ENCODE measurements around the gene LSM14A. TPM values are rescaled to one million over a fixed set of nuclear protein-coding genes. Genes with fewer than 3 reads are reported as not detected.
"Not testable (repeated sequence)": the region's sequence is repeated elsewhere in the genome, so short reads cannot be mapped to it uniquely, and the experiment has no call there.

Gene LSM14A
- total and polyA plus RNA-seq, 2 of the 8 experiments (the other 6 are each of a cell fraction or from before 2014, with no cell fraction given) = 117 to 195 TPM

- no peak for TF ChIP-seq POLR2AphosphoS5 (IDR thresholded peaks at IDR 0.05; ENCODE audit: low read depth, low read length)
- TF ChIP-seq SP1 (IDR thresholded peaks at IDR 0.05; ENCODE audit: low read depth, low read length) = no peak
- no peak for TF ChIP-seq SRF (IDR thresholded peaks at IDR 0.05; ENCODE audit: low read depth, low read length)
- TF ChIP-seq GABPA (IDR thresholded peaks at IDR 0.05; ENCODE audit: borderline replicate concordance, insufficient read depth, low read length) = no peak
These were observed 28.8 kb downstream of the LSM14A start (continued) for GRCh38 chr19:34201133-34201532.

DNA sequence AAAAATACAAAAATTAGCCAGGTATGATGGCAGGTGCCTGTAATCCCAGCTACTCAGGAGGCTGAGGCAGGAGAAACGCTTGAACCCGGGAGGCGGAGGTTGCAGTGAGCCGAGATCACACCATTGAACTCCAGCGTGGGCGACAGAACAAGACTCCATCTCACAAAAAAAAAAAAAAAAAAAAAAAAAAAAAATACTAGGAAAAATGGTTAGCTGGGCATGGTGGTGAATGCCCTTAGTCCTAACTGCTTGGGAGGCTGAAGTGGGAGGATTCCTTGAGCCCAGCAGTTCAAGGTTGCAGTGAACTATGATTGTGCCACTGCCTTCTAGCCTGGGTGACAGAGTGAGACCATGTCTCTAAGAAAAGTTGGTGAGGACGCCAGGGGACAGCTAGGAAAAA is 33.0 kb downstream of the LSM14A start:
- H3K4me3 ChIP-seq (ENCODE audit: extremely low read depth in 1 of 4, insufficient read depth in 2 of 4, low read depth in 3 of 4, low read length in 4 of 4); H3K79me2 ChIP-seq (ENCODE audit: control insufficient read depth in 1 of 2, insufficient read depth in 2 of 2, low read length in 2 of 2): not testable (repeated sequence)

More for the DNA sequence above, 33.0 kb downstream of the LSM14A start:
- peaks cover 3 to 53% (median 8%) of the 10 kb centered on the region in 4 experiments for H3K36me3 ChIP-seq (ENCODE audit: control insufficient read depth in 2 of 4, insufficient read depth in 4 of 4, low read length in 3 of 4)
- ChIA-PET POLR2A (ENCODE audit: partially characterized antibody) (interaction anchor here (1.6 kb wide), 1 partner anchor 20 kb away, joined by 6 read pairs; no protein-coding TSS in a partner anchor), CTCF (ENCODE audit: partially characterized antibody) (interaction anchor here (0.8 kb wide), 1 partner anchor 26 kb away, joined by 3 read pairs; no protein-coding TSS in a partner anchor)
- not testable (repeated sequence) for H3K56ac ChIP-seq (replicated peaks; ENCODE audit: insufficient read length, low read depth, low read length); H4K20me1 ChIP-seq (replicated peaks in 1 of 2; ENCODE audit: control insufficient read depth in 1 of 2, insufficient read depth in 2 of 2, low read length in 2 of 2); H3K9me3 ChIP-seq (ENCODE audit: insufficient read depth in 2 of 2, low read depth in 1 of 2, low read length in 1 of 2); H3K4me1 ChIP-seq (replicated peaks in 1 of 4; ENCODE audit: control insufficient read depth in 3 of 4, insufficient read depth in 4 of 4, low read length in 3 of 4); H2BK5ac ChIP-seq (ENCODE audit: low read depth, low read length); H3K4ac ChIP-seq (replicated peaks; ENCODE audit: insufficient read length, low read depth, low read length); H2BK15ac ChIP-seq (ENCODE audit: low read length); H3K79me1 ChIP-seq (ENCODE audit: low read depth, low read length); H2AFZ ChIP-seq (ENCODE audit: low read length); H3K27me3 ChIP-seq (replicated peaks in 1 of 4; ENCODE audit: control insufficient read depth in 3 of 4, extremely low read depth in 1 of 4, insufficient read depth in 3 of 4, low read length in 3 of 4); FAIRE-seq; H4K8ac ChIP-seq (ENCODE audit: extremely low read depth, insufficient read depth, low read length); H4K5ac ChIP-seq (ENCODE audit: insufficient read length, low read depth, low read length); H2AK5ac ChIP-seq (ENCODE audit: low read depth, low read length); DNase-seq (ENCODE audit: low read depth in 1 of 2, low spot score in 2 of 2); H2BK20ac ChIP-seq (ENCODE audit: low read length); H2BK120ac ChIP-seq (replicated peaks; ENCODE audit: low read depth, low read length); H3K4me2 ChIP-seq (ENCODE audit: insufficient read depth in 1 of 2, low read depth in 2 of 2, low read length in 2 of 2); H3K23me2 ChIP-seq (ENCODE audit: low read depth, low read length); H3K9ac ChIP-seq (replicated peaks in 1 of 4; ENCODE audit: extremely low read depth in 1 of 4, low read depth in 3 of 4, low read length in 3 of 4); H3K27ac ChIP-seq (ENCODE audit: low read depth, low read length); H4K91ac ChIP-seq (replicated peaks; ENCODE audit: insufficient read length, low read length); H3K23ac ChIP-seq (ENCODE audit: insufficient read length); H3K14ac ChIP-seq (ENCODE audit: insufficient read length); H2BK12ac ChIP-seq (ENCODE audit: low read depth, low read length); H3K18ac ChIP-seq (ENCODE audit: extremely low read depth, low read length)
- 94% methylated on average over 7 of the region's 7 CpGs; no CpG with 5 or more reads in 1 of the 2 experiments for WGBS, 2 experiments (ENCODE audit: extremely low coverage in 1 of 2, insufficient coverage in 1 of 2, insufficient read length in 1 of 2, insufficient replicate concordance in 2 of 2, low coverage in 1 of 2, low lambda C conversion rate in 2 of 2, missing lambda C conversion rate in 1 of 2)
